Lower lobe of right lung (tissue), 2 donors: ENCODE measurements around the gene SGK1. TPM values are rescaled to one million over a fixed set of nuclear protein-coding genes. Genes with fewer than 3 reads are reported as not detected.

Experiments used
- ATAC-seq, 2 donors: fragments of 200-7000 bp; cut with Tn5 transposase; one replicate each; pipeline ENCODE4 v1.9.1; 2020 to 2022; ENCODE audit warnings: mild to moderate bottlenecking in 2 of 2, moderate library complexity in 2 of 2
- DNase-seq: peaks from one replicate; pipeline ENCODE4 v3.0.0-alpha.2; 2020
- H3K27ac ChIP-seq: fragments of 200-600 bp; one replicate; pipeline ENCODE4 v1.8.0; 2022
- H3K27me3 ChIP-seq: fragments of 200-600 bp; one replicate; pipeline ENCODE4 v1.8.0; 2022; ENCODE audit warnings: low read depth
- H3K36me3 ChIP-seq: fragments of 200-600 bp; one replicate; pipeline ENCODE4 v1.8.0; 2022; ENCODE audit warnings: mild to moderate bottlenecking
- H3K4me1 ChIP-seq: fragments of 200-600 bp; one replicate; pipeline ENCODE4 v1.8.0; 2022
- H3K4me3 ChIP-seq: fragments of 200-600 bp; one replicate; pipeline ENCODE4 v1.8.0; 2022; ENCODE audit warnings: mild to moderate bottlenecking
- H3K9me3 ChIP-seq: fragments of 200-600 bp; one replicate; pipeline ENCODE4 v1.8.0; 2022
- CTCF ChIP-seq: fragments of 200-600 bp; IDR thresholded peaks from one replicate; pipeline ENCODE4 v1.8.0; 2022; ENCODE audit warnings: antibody characterized with exemption, mild to moderate bottlenecking
- intact Hi-C: fragments of 100-400 bp; cut with DNase I; formaldehyde crosslinking; loops from one replicate; pipeline ENCODE4 v1.11.0; 2022
- total RNA-seq: library from RNA; stranded (reverse); fragmentation: NEBNext Ultra II Directional; extraction: Animal tissue kit (Norgen Biotek cat#: 25700); gene quantifications from one replicate; pipeline ENCODE4 v1.2.1, GENCODE V29; 2021
- donor health status: DM: no; HTN: yes; CAD: no; lungs with severe emphysema.

The SGK1 gene
- total RNA-seq, 1 donor from 2014 or later, result 195 TPM

- DNase-seq (no peak), ATAC-seq (no peak)
- Histone ChIP-seq H3K27ac (no peak overlapping the region), H3K4me3 (no peak overlapping the region), H3K36me3 (no peaks in the 10 kb centered on the region), H3K27me3 (no peaks in the 10 kb centered on the region), H3K4me1 (no peaks in the 10 kb centered on the region), H3K9me3 (no peaks in the 10 kb centered on the region)
- no peak for TF ChIP-seq CTCF
- intact Hi-C loops, result no loop called here
Observed at GRCh38 chr6:134272374-134272773, 45.5 kb downstream of the SGK1 start.

- no peaks in the 10 kb centered on the region for H3K27me3 ChIP-seq
- no peaks in the 10 kb centered on the region for H3K36me3 ChIP-seq
- H3K9me3 ChIP-seq, result no peaks in the 10 kb centered on the region
- no peaks in the 10 kb centered on the region for H3K4me1 ChIP-seq
- intact Hi-C loops, result no loop called here
- ATAC-seq (no peak), DNase-seq (no peak)
- no peak overlapping the region for H3K4me3 ChIP-seq
- no peak overlapping the region for H3K27ac ChIP-seq
- no peak for TF ChIP-seq CTCF
Observed at GRCh38 chr6:134267917-134268361, 50.0 kb downstream of the SGK1 start.

- H3K4me1 ChIP-seq, result no peaks in the 10 kb centered on the region
- intact Hi-C loops, result no loop called here
- no peak overlapping the region for H3K4me3 ChIP-seq
- no peaks in the 10 kb centered on the region for H3K36me3 ChIP-seq
- no peaks in the 10 kb centered on the region for H3K27me3 ChIP-seq
- no peak for TF ChIP-seq CTCF
- H3K9me3 ChIP-seq, result no peaks in the 10 kb centered on the region
- H3K27ac ChIP-seq, result no peak overlapping the region
- ATAC-seq (no peak), DNase-seq (no peak)
Observed at GRCh38 chr6:134266776-134267175, 51.1 kb downstream of the SGK1 start.

- no peaks in the 10 kb centered on the region for H3K36me3 ChIP-seq
- intact Hi-C loops, result no loop called here
- ATAC-seq, result no peak
- H3K4me1 ChIP-seq, result no peaks in the 10 kb centered on the region
- H3K9me3 ChIP-seq, result no peaks in the 10 kb centered on the region
- no peak overlapping the region for H3K27ac ChIP-seq
- no peaks in the 10 kb centered on the region for H3K27me3 ChIP-seq
- no peak overlapping the region for H3K4me3 ChIP-seq
- no peak for DNase-seq
- TF ChIP-seq CTCF, result no peak
Observed at GRCh38 chr6:134261766-134262165, 56.1 kb downstream of the SGK1 start.

- H3K36me3 ChIP-seq, result no peaks in the 10 kb centered on the region
- no peak overlapping the region for H3K27ac ChIP-seq
- no peak for ATAC-seq
- no peak overlapping the region for H3K4me3 ChIP-seq
- intact Hi-C loops, result no loop called here
- H3K27me3 ChIP-seq, result no peaks in the 10 kb centered on the region
- TF ChIP-seq CTCF, result no peak
- no peaks in the 10 kb centered on the region for H3K4me1 ChIP-seq
- DNase-seq, result no peak
- H3K9me3 ChIP-seq, result no peaks in the 10 kb centered on the region
Observed at GRCh38 chr6:134258849-134259306, 59.0 kb downstream of the SGK1 start.

- H3K9me3 ChIP-seq, result no peaks in the 10 kb centered on the region
- intact Hi-C loops, result no loop called here
- TF ChIP-seq CTCF, result no peak
- no peak for DNase-seq
- H3K4me3 ChIP-seq, result no peak overlapping the region
- H3K4me1 ChIP-seq, result no peaks in the 10 kb centered on the region
- ATAC-seq, result no peak
- H3K36me3 ChIP-seq, result no peaks in the 10 kb centered on the region
- no peak overlapping the region for H3K27ac ChIP-seq
- no peaks in the 10 kb centered on the region for H3K27me3 ChIP-seq
Observed at GRCh38 chr6:134257516-134257915, 60.4 kb downstream of the SGK1 start.
